ENCODE measurements around the gene PCDHGA5. TPM values are rescaled to one million over a fixed set of nuclear protein-coding genes. Genes with fewer than 3 reads are reported as not detected.
"Not testable (repeated sequence)": the region's sequence is repeated elsewhere in the genome, so short reads cannot be mapped to it uniquely, and the experiment has no call there.

The PCDHGA5 gene
- total RNA-seq, 2 donors from 2014 or later = 0.11 TPM; not detected in 1

DNA sequence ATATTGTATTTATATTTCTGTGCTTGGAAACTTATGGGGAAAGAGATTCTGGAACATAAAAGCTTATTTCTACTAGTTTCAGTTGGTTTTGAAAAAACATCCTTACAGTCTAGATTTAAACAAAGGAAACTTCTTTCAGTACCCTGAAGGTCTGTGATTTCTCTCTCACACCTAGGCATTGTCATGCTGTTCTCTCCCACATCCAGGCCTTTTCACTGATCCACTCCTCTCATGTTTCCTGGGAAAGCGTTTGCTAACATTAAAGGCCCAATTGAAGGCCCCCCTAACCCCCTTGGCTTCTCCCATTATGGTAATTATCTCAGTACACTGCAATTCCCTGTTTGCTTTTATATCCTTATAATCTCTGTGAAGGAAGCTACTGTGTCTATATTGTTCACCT, 21.2 kb upstream of the PCDHGA5 start:
- H3K27me3 Mint-ChIP-seq = peaks cover 34% of the 10 kb centered on the region
- no peak for ATAC-seq (replicated peaks)
- H3K4me1 Mint-ChIP-seq = no peaks in the 10 kb centered on the region
- H3K36me3 Mint-ChIP-seq (ENCODE audit: low read depth) = no peaks in the 10 kb centered on the region
- peaks cover 21% of the 10 kb centered on the region for H3K9me3 Mint-ChIP-seq
- H3K4me3 Mint-ChIP-seq = no peak overlapping the region
- H3K27ac Mint-ChIP-seq = no peak overlapping the region

DNA sequence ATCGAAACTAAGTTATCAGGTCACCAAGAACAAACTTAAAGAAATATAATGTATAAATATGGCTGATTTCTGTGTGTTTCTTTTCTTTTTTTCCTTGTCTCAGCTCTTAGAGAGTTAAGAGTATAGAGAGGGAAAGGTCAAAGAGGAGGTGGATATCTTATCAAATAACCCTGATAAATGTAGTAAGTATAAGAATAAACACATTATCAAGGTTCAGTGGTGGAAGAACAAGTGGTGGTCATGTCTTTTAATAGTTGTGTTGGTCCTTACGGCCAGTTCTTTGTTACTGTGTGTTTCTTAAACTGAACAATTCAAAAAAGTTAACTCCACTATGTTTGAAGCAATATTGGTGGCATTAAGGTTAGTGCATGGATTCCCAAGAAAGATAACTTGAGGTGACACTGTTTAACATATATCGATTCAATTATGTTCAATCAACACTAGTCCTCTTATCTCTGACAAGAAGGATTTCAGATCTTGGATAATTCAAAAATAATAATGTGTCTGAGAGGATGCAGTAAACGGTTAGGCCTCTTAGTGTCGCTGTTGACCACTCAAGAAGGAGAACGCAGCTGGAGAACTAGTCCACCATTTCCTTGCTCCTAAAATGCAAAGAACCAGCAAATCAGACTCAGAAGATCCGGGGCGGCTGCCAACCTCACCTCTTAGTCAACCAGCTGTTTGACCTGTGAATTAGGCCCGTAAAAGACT, 20.6 kb upstream of the PCDHGA5 start, which contains the start of gene PCDHGA3:
Gene PCDHGA3 (plus strand): TSS at position 588 of the 711 bp plus-strand sequence. CDS start 205 bp downstream, outside the sequence.
- H3K9me3 Mint-ChIP-seq = peaks cover 15% of the 10 kb centered on the region
- ATAC-seq (replicated peaks) = no peak
- H3K36me3 Mint-ChIP-seq (ENCODE audit: low read depth) = no peaks in the 10 kb centered on the region
- peaks cover 32% of the 10 kb centered on the region for H3K27me3 Mint-ChIP-seq
- no peaks in the 10 kb centered on the region for H3K4me1 Mint-ChIP-seq
- H3K27ac Mint-ChIP-seq = no peak within 1 kb of the TSS
- peak within 1 kb of the TSS; percentile 30 for H3K4me3 Mint-ChIP-seq

DNA sequence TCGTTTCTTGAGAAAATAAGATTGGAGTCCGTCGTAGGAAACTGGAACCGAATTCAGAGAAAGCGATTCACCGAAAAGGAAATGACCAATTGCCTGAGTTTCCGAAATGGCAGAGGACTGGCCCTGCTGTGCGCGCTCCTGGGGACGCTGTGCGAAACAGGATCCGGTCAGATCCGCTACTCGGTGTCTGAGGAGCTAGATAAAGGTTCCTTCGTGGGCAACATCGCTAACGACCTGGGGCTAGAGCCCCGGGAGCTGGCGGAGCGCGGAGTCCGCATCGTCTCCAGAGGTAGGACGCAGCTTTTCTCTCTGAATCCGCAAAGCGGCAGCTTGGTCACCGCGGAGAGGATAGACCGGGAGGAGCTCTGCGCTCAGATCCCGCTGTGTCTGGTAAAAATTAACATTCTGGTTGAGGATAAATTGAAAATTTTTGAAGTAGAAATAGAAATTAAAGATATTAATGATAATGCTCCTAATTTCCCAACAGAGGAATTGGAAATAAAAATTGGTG, 20.0 kb upstream of the PCDHGA5 start:
- Mint-ChIP-seq H3K4me1 (no peaks in the 10 kb centered on the region), H3K4me3 (peak overlapping the region; percentile 30), H3K27me3 (peaks cover 35% of the 10 kb centered on the region), H3K36me3 (ENCODE audit: low read depth) (no peaks in the 10 kb centered on the region), H3K27ac (no peak overlapping the region), H3K9me3 (peaks cover 11% of the 10 kb centered on the region)
- no peak for ATAC-seq (replicated peaks)

DNA sequence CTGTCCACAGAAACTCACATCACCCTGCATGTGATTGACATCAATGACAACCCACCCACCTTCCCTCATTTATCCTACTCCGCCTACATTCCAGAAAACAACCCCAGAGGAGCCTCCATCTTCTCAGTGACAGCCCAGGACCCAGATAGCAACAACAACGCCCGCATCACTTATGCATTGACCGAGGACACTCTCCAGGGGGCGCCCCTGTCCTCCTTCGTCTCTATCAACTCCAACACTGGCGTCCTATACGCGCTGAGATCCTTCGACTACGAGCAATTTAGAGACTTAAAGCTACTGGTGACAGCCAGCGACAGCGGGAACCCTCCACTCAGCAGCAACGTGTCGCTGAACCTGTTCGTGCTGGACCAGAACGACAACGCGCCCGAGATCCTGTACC, 18.6 kb upstream of the PCDHGA5 start:
- Mint-ChIP-seq H3K9me3 (peaks cover 11% of the 10 kb centered on the region), H3K4me1 (no peaks in the 10 kb centered on the region), H3K4me3 (no peak overlapping the region), H3K36me3 (ENCODE audit: low read depth) (no peaks in the 10 kb centered on the region), H3K27ac (no peak overlapping the region), H3K27me3 (peaks cover 45% of the 10 kb centered on the region)
- ATAC-seq (replicated peaks) = no peak

DNA sequence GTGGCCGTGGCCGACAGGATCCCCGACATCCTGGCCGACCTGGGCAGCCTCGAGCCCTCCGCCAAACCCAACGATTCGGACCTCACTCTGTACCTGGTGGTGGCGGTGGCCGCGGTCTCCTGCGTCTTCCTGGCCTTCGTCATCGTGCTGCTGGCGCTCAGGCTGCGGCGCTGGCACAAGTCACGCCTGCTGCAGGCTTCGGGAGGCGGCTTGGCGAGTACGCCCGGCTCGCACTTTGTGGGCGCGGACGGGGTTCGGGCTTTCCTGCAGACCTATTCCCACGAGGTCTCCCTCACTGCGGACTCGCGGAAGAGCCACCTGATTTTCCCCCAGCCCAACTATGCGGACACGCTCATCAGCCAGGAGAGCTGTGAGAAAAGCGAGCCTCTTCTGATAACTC, 17.9 kb upstream of the PCDHGA5 start:
- H3K4me1 Mint-ChIP-seq; H3K27ac Mint-ChIP-seq; ATAC-seq (replicated peaks); H3K4me3 Mint-ChIP-seq; H3K36me3 Mint-ChIP-seq (ENCODE audit: low read depth): not testable (repeated sequence)
- H3K27me3 Mint-ChIP-seq = peaks cover 46% of the 10 kb centered on the region
- H3K9me3 Mint-ChIP-seq = peaks cover 11% of the 10 kb centered on the region

DNA sequence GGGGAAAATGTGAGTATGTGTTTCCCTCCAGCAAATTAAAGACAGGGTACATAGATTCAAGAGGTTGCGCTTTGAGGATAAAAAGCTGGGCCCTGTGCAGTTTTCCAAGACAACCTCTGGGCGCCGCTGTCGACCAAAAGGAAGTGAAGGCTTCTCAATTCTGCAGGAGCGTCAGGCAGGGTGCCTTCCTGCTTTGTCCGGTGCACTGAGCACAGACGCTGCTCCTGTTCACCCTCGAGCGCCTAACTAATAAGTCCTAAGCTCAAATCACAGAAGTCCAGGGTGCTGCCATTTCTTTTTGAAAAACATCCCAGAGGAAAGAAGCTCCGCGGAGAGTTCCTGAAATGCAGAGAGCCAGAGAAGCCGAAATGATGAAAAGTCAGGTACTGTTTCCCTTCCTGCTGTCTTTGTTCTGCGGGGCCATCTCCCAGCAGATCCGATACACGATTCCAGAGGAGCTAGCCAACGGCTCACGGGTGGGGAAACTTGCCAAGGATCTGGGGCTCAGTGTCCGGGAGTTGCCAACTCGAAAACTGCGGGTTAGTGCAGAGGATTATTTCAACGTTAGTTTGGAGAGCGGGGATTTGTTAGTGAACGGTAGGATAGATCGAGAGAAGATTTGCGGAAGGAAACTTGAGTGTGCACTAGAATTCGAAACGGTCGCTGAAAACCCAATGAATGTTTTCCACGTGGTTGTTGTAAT, 13.9 kb upstream of the PCDHGA5 start, which contains the start of gene PCDHGB1:
Gene PCDHGB1 (plus strand): TSS at position 183 of the 703 bp plus-strand sequence. CDS start 162 bp downstream, at position 345.
- Mint-ChIP-seq H3K4me1 (no peaks in the 10 kb centered on the region), H3K27ac (no peak within 1 kb of the TSS), H3K27me3 (peaks cover 41% of the 10 kb centered on the region), H3K9me3 (peaks cover 14% of the 10 kb centered on the region), H3K36me3 (ENCODE audit: low read depth) (no peaks in the 10 kb centered on the region), H3K4me3 (peak within 1 kb of the TSS; percentile 34)
- ATAC-seq (replicated peaks) = no peak

DNA sequence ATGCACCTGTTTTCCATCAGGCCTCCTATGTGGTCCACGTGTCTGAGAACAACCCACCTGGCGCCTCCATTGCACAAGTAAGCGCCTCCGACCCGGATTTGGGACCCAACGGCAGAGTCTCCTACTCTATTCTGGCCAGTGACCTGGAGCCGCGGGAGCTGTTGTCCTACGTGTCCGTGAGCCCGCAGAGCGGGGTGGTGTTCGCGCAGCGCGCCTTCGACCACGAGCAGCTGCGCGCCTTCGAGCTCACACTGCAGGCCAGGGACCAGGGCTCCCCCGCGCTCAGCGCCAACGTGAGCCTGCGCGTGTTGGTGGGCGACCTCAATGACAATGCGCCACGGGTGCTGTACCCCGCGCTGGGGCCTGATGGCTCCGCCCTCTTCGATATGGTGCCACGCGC, 12.4 kb upstream of the PCDHGA5 start:
- no peak overlapping the region for H3K4me3 Mint-ChIP-seq
- peaks cover 14% of the 10 kb centered on the region for H3K9me3 Mint-ChIP-seq
- H3K27ac Mint-ChIP-seq = no peak overlapping the region
- H3K27me3 Mint-ChIP-seq = peaks cover 52% of the 10 kb centered on the region
- no peaks in the 10 kb centered on the region for H3K4me1 Mint-ChIP-seq
- no peak for ATAC-seq (replicated peaks)
- H3K36me3 Mint-ChIP-seq (ENCODE audit: low read depth) = no peaks in the 10 kb centered on the region

DNA sequence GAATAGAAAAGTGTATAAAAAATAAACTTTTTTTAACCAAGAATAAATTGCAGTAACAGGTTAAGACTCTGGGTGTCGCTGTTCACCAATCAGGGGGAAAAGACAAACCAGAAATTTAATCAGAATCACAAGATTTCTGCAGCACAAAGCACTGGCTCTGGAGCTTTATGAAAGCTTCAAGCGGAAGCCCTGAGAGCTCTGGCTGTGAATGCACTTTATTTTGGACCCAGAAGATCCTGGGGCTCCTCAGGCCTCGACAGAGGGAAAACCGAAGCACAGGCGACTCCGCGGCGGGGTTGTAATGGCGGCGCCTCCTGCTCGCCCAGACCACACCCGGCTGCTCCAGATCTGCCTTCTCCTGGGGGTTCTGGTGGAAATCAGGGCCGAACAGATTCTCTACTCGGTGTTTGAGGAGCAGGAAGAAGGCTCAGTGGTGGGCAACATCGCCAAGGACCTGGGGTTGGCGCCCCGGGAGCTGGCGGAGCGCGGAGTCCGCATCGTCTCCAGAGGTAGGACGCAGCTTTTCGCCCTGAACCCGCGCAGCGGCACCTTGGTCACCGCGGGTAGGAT, 9.0 kb upstream of the PCDHGA5 start, which contains the start of gene PCDHGA4:
Gene PCDHGA4 (plus strand): TSS at position 122 of the 570 bp plus-strand sequence. CDS start 87 bp downstream, at position 209.
- no peak for ATAC-seq (replicated peaks)
- Mint-ChIP-seq H3K36me3 (ENCODE audit: low read depth) (no peaks in the 10 kb centered on the region), H3K4me1 (no peaks in the 10 kb centered on the region), H3K27me3 (peaks cover 47% of the 10 kb centered on the region), H3K4me3 (peak within 1 kb of the TSS; percentile 43), H3K27ac (no peak within 1 kb of the TSS), H3K9me3 (peaks cover 12% of the 10 kb centered on the region)

DNA sequence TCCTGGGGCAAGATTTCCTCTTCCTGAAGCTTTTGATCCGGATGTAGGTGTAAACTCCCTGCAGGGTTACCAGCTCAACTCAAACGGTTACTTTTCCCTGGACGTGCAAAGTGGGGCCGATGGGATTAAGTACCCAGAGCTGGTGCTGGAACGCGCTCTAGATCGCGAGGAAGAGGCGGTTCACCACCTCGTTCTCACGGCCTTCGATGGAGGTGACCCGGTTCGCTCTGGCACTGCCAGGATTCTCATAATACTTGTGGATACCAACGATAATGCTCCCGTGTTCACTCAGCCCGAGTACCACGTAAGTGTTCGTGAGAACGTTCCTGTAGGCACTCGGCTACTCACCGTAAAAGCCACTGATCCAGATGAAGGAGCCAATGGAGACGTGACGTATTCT, 8.3 kb upstream of the PCDHGA5 start:
- Mint-ChIP-seq H3K27me3 (peaks cover 43% of the 10 kb centered on the region), H3K27ac (no peak overlapping the region)

DNA sequence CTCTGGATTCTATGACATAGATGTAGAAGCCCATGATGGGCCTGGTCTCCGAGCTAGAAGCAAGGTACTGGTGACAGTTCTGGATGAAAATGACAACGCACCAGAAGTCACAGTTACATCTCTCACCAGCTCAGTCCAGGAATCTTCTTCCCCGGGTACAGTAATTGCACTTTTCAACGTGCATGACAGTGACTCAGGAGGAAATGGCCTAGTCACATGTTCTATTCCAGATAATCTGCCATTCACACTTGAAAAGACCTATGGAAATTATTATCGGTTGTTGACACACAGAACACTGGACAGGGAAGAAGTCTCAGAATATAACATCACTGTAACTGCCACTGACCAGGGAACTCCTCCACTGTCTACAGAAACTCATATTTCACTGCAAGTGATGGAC, 7.8 kb upstream of the PCDHGA5 start:
- Mint-ChIP-seq H3K27me3 (peaks cover 48% of the 10 kb centered on the region), H3K27ac (no peak overlapping the region), H3K4me1 (no peaks in the 10 kb centered on the region), H3K4me3 (no peak overlapping the region), H3K9me3 (peaks cover 13% of the 10 kb centered on the region), H3K36me3 (ENCODE audit: low read depth) (no peaks in the 10 kb centered on the region)
- no peak for ATAC-seq (replicated peaks)

More for the DNA sequence above, 8.3 kb upstream of the PCDHGA5 start:
- no peak for ATAC-seq (replicated peaks)
- Mint-ChIP-seq H3K4me1 (no peaks in the 10 kb centered on the region), H3K36me3 (ENCODE audit: low read depth) (no peaks in the 10 kb centered on the region), H3K4me3 (peak overlapping the region; percentile 43), H3K9me3 (peaks cover 11% of the 10 kb centered on the region)

DNA sequence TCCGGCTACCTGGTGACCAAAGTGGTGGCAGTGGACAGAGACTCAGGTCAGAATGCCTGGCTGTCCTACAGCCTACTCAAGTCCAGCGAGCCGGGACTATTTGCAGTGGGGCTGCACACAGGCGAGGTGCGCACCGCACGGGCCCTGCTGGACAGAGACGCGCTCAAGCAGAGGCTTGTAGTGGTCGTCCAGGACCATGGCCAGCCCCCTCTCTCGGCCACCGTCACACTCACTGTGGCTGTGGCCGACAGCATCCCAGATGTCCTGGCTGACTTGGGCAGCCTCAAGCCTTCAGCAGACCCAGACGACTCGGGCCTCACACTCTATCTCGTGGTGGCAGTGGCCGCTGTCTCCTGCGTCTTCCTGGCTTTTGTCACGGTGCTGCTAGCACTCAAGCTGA, 7.0 kb upstream of the PCDHGA5 start:
- Mint-ChIP-seq H3K4me1 (no peaks in the 10 kb centered on the region), H3K36me3 (ENCODE audit: low read depth) (no peaks in the 10 kb centered on the region), H3K27ac (no peak overlapping the region), H3K4me3 (no peak overlapping the region), H3K27me3 (peaks cover 52% of the 10 kb centered on the region), H3K9me3 (peaks cover 13% of the 10 kb centered on the region)
- no peak for ATAC-seq (replicated peaks)

DNA sequence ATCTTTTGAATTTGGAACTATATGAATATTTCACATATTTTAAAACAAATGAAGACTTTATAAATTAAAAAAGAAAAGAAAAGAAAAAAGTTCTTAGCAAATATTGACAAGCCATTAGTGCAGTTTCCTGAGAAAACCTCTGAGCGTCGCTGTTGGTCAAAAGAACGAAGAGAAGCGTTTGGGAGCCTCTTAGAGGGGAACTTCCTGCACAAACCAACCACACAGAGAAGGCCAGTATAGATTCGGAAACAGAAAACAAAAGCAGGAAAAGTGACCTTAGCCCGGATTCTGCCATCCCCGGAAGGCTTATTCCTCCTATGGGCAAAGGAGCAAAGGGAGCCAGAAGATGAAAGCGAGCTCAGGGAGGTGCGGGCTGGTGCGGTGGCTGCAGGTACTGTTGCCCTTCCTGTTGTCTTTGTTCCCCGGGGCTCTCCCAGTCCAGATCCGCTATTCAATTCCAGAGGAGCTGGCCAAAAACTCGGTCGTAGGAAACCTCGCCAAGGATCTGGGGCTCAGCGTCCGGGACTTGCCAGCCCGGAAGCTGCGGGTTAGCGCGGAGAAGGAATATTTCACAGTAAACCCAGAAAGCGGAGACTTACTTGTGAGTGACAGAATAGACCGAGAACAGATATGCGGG, 4.1 kb upstream of the PCDHGA5 start, which contains the start of gene PCDHGB2:
Gene PCDHGB2 (plus strand): TSS at position 205 of the 637 bp plus-strand sequence. CDS start 142 bp downstream, at position 347.
- no peak within 1 kb of the TSS for H3K27ac Mint-ChIP-seq
- H3K4me3 Mint-ChIP-seq = peak within 1 kb of the TSS; percentile 40
- peaks cover 8% of the 10 kb centered on the region for H3K4me1 Mint-ChIP-seq
- H3K27me3 Mint-ChIP-seq = peaks cover 62% of the 10 kb centered on the region
- H3K36me3 Mint-ChIP-seq (ENCODE audit: low read depth) = peaks cover 10% of the 10 kb centered on the region
- H3K9me3 Mint-ChIP-seq = peaks cover 17% of the 10 kb centered on the region
- ATAC-seq (replicated peaks) = no peak

DNA sequence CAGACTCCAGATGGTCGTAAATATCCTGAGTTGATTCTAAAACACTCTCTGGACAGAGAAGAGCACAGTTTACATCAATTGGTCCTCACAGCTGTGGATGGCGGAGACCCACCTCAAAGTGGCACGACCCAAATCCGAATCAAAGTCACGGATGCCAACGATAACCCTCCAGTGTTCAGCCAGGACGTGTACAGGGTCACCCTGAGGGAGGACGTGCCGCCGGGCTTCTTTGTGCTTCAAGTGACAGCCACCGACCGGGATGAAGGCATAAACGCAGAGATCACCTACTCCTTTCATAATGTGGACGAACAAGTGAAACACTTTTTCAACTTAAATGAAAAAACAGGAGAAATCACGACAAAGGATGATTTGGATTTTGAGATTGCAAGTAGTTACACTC, 3.3 kb upstream of the PCDHGA5 start:
- Mint-ChIP-seq H3K27ac (no peak overlapping the region), H3K4me3 (no peak overlapping the region), H3K4me1 (peaks cover 8% of the 10 kb centered on the region), H3K9me3 (peaks cover 20% of the 10 kb centered on the region), H3K36me3 (ENCODE audit: low read depth) (peaks cover 10% of the 10 kb centered on the region), H3K27me3 (peaks cover 64% of the 10 kb centered on the region)
- no peak for ATAC-seq (replicated peaks)

DNA sequence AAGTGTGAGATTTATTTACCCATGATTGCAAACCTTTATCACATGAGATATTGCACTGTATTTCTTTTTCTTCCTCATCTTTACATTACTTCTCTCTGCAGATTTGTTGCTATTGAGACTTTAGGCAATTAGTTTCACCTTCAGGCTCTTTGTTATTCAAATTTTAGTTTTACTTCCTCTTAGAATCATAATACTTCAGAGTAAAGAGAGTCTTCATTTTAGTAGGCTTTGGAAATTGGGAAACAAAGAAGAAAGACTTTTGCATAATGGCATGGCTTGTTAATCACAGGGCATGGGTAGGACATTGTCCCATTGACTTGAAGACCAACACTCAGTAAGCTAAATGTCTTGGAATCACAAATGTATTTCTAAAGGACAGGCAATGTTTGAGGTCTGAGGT, 1.2 kb upstream of the PCDHGA5 start:
- Mint-ChIP-seq H3K9me3 (peaks cover 15% of the 10 kb centered on the region), H3K4me3 (no peak overlapping the region), H3K27me3 (peaks cover 56% of the 10 kb centered on the region), H3K27ac (no peak overlapping the region), H3K4me1 (peaks cover 8% of the 10 kb centered on the region), H3K36me3 (ENCODE audit: low read depth) (peaks cover 10% of the 10 kb centered on the region)
- no peak for ATAC-seq (replicated peaks)
